Measurements from ENCODE around the gene SH3BP5. TPM values are rescaled to one million over a fixed set of nuclear protein-coding genes. Genes with fewer than 3 reads are reported as not detected.
A peak's percentile ranks its signal among the peaks of the same experiment; 100 is the strongest.

Gene SH3BP5
- total and polyA plus RNA-seq, 2 donors (not counting 1 experiment from before 2014, with no cell fraction given): 76.6 to 92.3 TPM

DNA sequence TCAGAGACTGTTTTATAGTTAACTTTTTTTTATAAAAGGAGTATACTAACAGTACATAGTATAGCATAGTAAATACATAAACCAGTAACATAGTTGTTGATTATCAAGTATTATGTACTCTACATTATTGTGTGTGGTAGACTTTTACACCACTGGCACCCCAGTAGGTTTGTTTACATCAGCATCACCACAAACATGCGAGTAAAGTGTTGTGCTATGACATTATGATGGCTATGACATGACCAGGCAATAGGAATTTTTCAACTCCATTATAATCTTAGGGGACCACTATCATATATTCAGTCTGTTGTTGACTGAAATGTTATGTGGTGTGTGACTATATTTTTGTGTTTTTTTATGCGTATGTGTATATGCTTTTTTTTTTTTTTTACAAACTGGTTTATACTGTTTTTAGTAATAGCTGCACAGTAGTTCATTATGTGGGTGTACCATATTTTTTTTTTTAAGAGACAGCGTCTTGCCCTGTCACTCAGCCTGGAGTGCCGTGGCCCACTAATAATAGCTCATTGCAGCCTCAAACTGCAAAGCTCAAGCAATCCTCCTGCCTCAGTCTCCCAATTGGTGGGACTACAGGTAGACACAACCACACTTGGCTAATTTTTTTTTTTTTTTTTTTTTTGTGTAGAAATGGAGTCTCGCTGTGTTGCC, 124.4 kb downstream of the SH3BP5 start:
- Mint-ChIP-seq H3K4me1 (peaks cover 23% of the 10 kb centered on the region), H3K4me3 (peak overlapping the region; percentile 34), H3K27ac (no peak overlapping the region), H3K27me3 (no peaks in the 10 kb centered on the region), H3K9me3 (ENCODE audit: insufficient read depth) (no peaks in the 10 kb centered on the region)
- DNase-seq: no peak
- peaks cover 13 to 17% of the 10 kb centered on the region in 2 donors for H3K4me1 ChIP-seq (ENCODE audit: control insufficient read depth in 2 of 2, insufficient read depth in 2 of 2, low read length in 2 of 2)
- no peaks in the 10 kb centered on the region for H3K27me3 ChIP-seq (replicated peaks in 1 of 4; ENCODE audit: control extremely low read depth in 1 of 4, control insufficient read depth in 3 of 4, insufficient read depth in 4 of 4, low read length in 3 of 4)
- no peak for ATAC-seq (ENCODE audit: low read depth)
- peaks cover 54% of the 10 kb centered on the region for H3K79me2 ChIP-seq (ENCODE audit: control insufficient read depth, insufficient read depth, low read length)
- no peak overlapping the region for H3K9ac ChIP-seq (ENCODE audit: low read length)
- H3K4me2 ChIP-seq (replicated peaks; ENCODE audit: low read depth, low read length, poor library complexity, severe bottlenecking): peak overlapping the region; percentile 83
- H3K9me3 ChIP-seq (ENCODE audit: control extremely low read depth in 1 of 3, control insufficient read depth in 2 of 3, insufficient read depth in 1 of 3, low read length in 2 of 3): no peaks in the 10 kb centered on the region
- CTCF ChIA-PET: interaction anchor here (0.6 to 14.2 kb wide), 10 partner anchors 9 to 1060 kb away, joined by 3 to 305 read pairs (median 4); partner anchors contain the start of gene SH3BP5
- POLR2A ChIA-PET: interaction anchor here (0.6 to 0.7 kb wide), 3 partner anchors 11 to 156 kb away, joined by 3 to 5 read pairs (median 5); no protein-coding TSS in a partner anchor
- intact Hi-C loops (cut with micrococcal nuclease): loop anchor here (2.0 to 5.0 kb wide), 4 partner anchors 61 to 1057 kb away; partner anchors contain the start of genes DPH3, NR2C2 and OXNAD1
- peaks cover 12% of the 10 kb centered on the region for H4K20me1 ChIP-seq (ENCODE audit: control insufficient read depth, insufficient read depth, low read length, poor library complexity, severe bottlenecking)
- H3K36me3 ChIP-seq (replicated peaks in 1 of 2; ENCODE audit: control extremely low read depth in 1 of 2, control insufficient read depth in 1 of 2, extremely low read depth in 1 of 2, insufficient read depth in 2 of 2, low read length in 1 of 2): peaks cover 1 to 17% of the 10 kb centered on the region in 2 experiments
- no CpG with 5 or more reads among the region's 5 CpGs for WGBS (ENCODE audit: insufficient coverage)
- H3K27ac ChIP-seq (ENCODE audit: low read length in 2 of 2): no peak overlapping the region
- no peak overlapping the region for H2AFZ ChIP-seq (ENCODE audit: insufficient read depth, low read depth, low read length, poor library complexity, severe bottlenecking)
- no peak overlapping the region for H3K4me3 ChIP-seq (ENCODE audit: control extremely low read depth in 1 of 5, extremely low read depth in 1 of 5, insufficient read depth in 1 of 5, low read depth in 2 of 5, low read length in 4 of 5)
- TF ChIP-seq CTCF (IDR thresholded peaks at IDR 0.05): no peak
- TF ChIP-seq EZH2 (IDR thresholded peaks at IDR 0.05; ENCODE audit: borderline replicate concordance, insufficient read depth, low read depth, low read length, poor library complexity, severe bottlenecking): no peak

Measured in B cell (primary cell).